ENCODE results near the gene DIAPH2. TPM values are rescaled to one million over a fixed set of nuclear protein-coding genes. Genes with fewer than 3 reads are reported as not detected.
A peak's percentile ranks its signal among the peaks of the same experiment; 100 is the strongest.

Gene DIAPH2
- total RNA-seq, 1 donor from 2014 or later, result 7.9 TPM

DNA sequence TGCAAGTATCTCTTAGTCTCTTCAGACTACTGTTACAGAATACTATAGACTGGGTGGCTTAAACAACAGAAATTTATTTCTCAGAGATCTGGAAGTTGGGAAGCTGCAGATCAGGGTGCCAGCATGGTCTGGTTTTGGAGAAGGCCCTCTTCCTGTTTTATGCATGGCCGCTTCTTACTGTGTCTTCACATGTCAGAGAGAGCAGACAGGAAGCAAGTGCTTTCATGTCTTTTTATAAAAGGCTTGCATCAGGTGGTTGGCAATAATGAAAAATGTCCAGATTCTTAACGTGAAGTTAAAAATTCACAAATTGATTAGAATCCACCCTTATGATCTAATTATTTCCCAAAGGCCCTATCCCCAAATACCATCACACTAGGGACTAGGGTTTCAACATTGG lies 484.0 kb downstream of the DIAPH2 start:
- no peak for FAIRE-seq
- H3K27me3 ChIP-seq (ENCODE audit: control insufficient read depth, insufficient read depth, low read length), result no peaks in the 10 kb centered on the region
- TF ChIP-seq, protein P1, sequence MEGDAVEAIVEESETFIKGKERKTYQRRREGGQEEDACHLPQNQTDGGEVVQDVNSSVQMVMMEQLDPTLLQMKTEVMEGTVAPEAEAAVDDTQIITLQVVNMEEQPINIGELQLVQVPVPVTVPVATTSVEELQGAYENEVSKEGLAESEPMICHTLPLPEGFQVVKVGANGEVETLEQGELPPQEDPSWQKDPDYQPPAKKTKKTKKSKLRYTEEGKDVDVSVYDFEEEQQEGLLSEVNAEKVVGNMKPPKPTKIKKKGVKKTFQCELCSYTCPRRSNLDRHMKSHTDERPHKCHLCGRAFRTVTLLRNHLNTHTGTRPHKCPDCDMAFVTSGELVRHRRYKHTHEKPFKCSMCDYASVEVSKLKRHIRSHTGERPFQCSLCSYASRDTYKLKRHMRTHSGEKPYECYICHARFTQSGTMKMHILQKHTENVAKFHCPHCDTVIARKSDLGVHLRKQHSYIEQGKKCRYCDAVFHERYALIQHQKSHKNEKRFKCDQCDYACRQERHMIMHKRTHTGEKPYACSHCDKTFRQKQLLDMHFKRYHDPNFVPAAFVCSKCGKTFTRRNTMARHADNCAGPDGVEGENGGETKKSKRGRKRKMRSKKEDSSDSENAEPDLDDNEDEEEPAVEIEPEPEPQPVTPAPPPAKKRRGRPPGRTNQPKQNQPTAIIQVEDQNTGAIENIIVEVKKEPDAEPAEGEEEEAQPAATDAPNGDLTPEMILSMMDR (IDR thresholded peaks at IDR 0.05; ENCODE audit: insufficient read depth, low read length, severe bottlenecking), result no peak
- H3K36me3 ChIP-seq (ENCODE audit: control insufficient read depth, insufficient read depth, low read length), result no peaks in the 10 kb centered on the region
- no peak overlapping the region for H3K4me3 ChIP-seq (ENCODE audit: low read depth, low read length)
- DNase-seq (ENCODE audit: low read depth), result no peak

DNA sequence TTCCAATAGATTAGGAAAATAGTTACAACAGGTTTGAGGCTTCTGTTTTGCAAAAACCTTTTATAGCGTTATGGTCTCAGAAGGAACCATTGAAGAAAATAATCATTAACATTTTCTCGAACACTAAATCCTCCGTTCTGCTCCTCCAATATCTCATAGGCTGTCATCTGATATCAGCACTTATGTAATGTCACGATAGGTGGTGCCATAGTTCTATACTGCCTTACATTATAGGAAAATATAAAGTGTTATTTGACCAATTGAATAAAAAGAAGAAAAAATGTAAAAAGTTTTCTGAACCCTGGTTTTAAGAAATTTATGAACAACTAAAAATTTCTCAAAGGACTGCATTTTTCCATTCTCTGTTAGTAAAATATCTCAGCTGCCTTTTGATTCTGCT lies 490.5 kb downstream of the DIAPH2 start:
- no peak overlapping the region for H3K4me3 ChIP-seq (ENCODE audit: low read depth, low read length)
- FAIRE-seq, result no peak
- TF ChIP-seq, protein P1 (IDR thresholded peaks at IDR 0.05; ENCODE audit: insufficient read depth, low read length, severe bottlenecking), result no peak

DNA sequence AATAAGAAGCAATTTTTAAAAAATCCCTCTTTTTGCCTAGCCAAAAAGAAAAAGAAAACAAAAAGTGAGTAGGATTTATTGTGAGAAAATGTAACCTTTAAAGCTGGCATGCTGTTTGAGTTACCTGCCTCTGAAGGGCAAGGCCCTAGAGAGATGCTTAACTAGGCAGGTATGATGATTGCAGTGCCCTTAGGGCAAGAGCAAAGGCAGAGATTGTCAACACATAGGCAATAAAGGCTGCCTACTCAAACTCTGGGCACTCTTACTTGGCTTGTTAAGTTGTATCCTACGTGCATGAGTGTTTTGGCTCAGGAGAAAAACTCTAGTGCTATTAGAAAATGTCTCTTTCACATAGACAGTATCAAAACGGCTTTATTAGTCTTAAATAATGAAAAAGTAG lies 505.0 kb downstream of the DIAPH2 start:
- Histone ChIP-seq H3K4me3 (ENCODE audit: low read depth, low read length) (no peak overlapping the region), H3K27me3 (ENCODE audit: control insufficient read depth, insufficient read depth, low read length) (no peaks in the 10 kb centered on the region), H3K36me3 (ENCODE audit: control insufficient read depth, insufficient read depth, low read length) (no peaks in the 10 kb centered on the region)
- FAIRE-seq, result no peak
- DNase-seq (ENCODE audit: low read depth), result peak; percentile 3
- TF ChIP-seq, protein P1 (IDR thresholded peaks at IDR 0.05; ENCODE audit: insufficient read depth, low read length, severe bottlenecking), result no peak

More for the DNA sequence above, 490.5 kb downstream of the DIAPH2 start:
- DNase-seq (ENCODE audit: low read depth), result no peak
- H3K36me3 ChIP-seq (ENCODE audit: control insufficient read depth, insufficient read depth, low read length), result no peaks in the 10 kb centered on the region
- no peaks in the 10 kb centered on the region for H3K27me3 ChIP-seq (ENCODE audit: control insufficient read depth, insufficient read depth, low read length)

DNA sequence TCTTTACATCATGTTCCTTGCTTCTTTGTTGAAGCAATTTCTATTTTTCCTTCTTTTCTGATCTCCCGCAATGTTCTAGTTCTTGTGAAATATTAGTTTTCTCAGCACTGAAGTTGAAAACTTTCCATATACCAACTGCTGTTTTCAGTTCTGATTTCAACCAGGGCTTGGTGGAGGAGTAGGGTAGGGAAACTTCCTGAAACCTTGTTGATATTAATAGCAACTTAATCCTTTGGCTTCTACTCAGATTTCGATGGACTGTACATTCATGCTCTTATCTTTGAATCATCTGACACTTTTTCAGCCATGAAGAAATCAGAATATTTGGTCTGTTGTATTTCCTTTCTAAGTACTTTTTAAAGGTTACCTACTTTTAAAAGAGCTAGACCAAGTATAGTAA lies 514.9 kb downstream of the DIAPH2 start:
- TF ChIP-seq, protein P1 (IDR thresholded peaks at IDR 0.05; ENCODE audit: insufficient read depth, low read length, severe bottlenecking), result no peak
- DNase-seq (ENCODE audit: low read depth), result no peak
- H3K27me3 ChIP-seq (ENCODE audit: control insufficient read depth, insufficient read depth, low read length), result no peaks in the 10 kb centered on the region
- H3K4me3 ChIP-seq (ENCODE audit: low read depth, low read length), result no peak overlapping the region
- FAIRE-seq, result no peak
- H3K36me3 ChIP-seq (ENCODE audit: control insufficient read depth, insufficient read depth, low read length), result no peaks in the 10 kb centered on the region

DNA sequence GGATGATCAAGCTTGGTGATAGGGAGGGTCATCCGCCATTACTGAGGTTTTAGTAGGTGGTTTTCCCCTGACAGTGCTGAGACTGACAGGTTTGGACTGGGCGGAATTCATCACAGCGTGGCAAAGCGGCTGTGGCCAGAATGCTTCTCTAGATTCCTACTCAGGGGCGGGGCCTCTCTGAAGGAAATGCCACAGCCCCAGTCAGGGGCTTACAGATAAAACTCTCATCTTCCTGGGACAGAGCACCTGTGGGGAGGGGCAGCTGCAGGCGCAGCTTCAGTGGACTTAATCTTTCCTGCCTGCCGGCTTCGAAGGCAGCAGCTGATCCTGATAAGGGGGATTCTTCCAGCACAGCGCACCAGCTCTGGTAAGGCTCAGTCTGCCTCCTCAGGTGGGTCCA lies 515.8 kb downstream of the DIAPH2 start:
- H3K4me3 ChIP-seq (ENCODE audit: low read depth, low read length), result no peak overlapping the region
- no peaks in the 10 kb centered on the region for H3K36me3 ChIP-seq (ENCODE audit: control insufficient read depth, insufficient read depth, low read length)
- H3K27me3 ChIP-seq (ENCODE audit: control insufficient read depth, insufficient read depth, low read length), result no peaks in the 10 kb centered on the region
- DNase-seq (ENCODE audit: low read depth) (no peak), FAIRE-seq (no peak)
- TF ChIP-seq, protein P1 (IDR thresholded peaks at IDR 0.05; ENCODE audit: insufficient read depth, low read length, severe bottlenecking), result no peak

DNA sequence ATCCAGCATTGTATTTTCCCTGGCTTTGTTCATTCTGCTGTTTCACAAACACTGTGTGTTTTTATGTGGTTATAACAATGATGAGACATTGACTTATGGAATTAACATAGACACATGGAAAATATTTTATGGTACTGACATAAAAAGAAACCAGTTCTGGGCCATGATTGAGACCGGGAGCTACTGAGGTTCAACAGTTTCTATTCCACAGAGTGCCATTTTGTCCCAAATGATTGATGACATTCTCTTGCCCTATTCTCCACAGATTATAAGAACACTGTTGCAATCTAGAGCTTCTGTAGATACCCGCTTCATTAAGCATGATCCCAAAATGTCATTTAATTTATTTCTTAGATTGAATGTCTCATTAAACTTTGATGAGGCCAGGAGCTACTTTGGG lies 525.9 kb downstream of the DIAPH2 start:
- H3K4me3 ChIP-seq (ENCODE audit: low read depth, low read length), result no peak overlapping the region
- no peaks in the 10 kb centered on the region for H3K36me3 ChIP-seq (ENCODE audit: control insufficient read depth, insufficient read depth, low read length)
- FAIRE-seq, result no peak
- TF ChIP-seq, protein P1 (IDR thresholded peaks at IDR 0.05; ENCODE audit: insufficient read depth, low read length, severe bottlenecking), result no peak
- DNase-seq (ENCODE audit: low read depth), result no peak
- H3K27me3 ChIP-seq (ENCODE audit: control insufficient read depth, insufficient read depth, low read length), result no peaks in the 10 kb centered on the region
